GM15510 (cell line): Measurements from ENCODE around the gene SWAP70.

Experiments
- POLR2A ChIP-seq: IDR thresholded peaks from 3 replicates; pipeline ENCODE4 v1.6.1; 2011; ENCODE audit warnings: borderline replicate concordance; ENCODE audit not compliant: insufficient read length; ENCODE audit errors: extremely low read depth

Gene SWAP70

DNA sequence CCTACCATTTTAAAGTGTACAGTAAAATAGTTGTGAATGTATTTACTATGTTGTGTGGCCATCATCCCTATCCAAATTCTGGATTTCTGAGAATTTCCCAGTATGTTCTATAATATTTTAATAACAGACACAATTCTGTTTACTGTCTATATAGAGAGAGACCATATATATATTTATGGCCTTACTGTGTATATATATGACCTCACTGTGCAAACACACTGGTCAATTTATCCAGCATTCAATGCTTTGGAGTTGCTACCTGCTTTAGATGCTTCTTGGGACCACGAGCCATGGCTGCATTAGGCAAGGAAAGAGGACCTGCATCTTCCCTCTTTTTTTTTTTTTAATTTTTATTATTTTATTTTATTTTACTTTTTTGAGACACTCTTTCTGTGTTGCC lies 40.2 kb downstream of the SWAP70 start:
- TF ChIP-seq POLR2A, result no peak

DNA sequence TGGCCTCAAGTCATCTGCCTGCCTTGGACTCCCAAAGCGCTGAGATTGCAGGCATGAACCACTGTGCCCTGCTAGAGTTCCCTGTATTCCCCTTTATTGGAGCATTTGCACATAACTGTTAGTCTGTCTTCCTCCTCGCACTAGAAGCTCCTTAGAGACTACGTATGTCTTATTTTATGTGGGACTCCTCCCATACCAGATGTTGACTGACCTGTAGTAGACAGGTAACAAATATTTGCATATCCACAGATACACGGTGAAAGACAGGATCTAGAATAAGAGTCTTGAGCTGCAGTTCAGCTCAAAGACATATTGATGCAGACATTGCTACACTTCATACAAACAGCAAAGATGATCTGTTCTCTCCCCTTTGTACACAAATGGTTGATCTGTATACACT lies 40.7 kb downstream of the SWAP70 start:
- TF ChIP-seq POLR2A, result no peak

- TF ChIP-seq POLR2A, result no peak
Measured at GRCh38 chr11:9708544-9708943, 44.7 kb downstream of the SWAP70 start.

- TF ChIP-seq POLR2A, result no peak
Measured at GRCh38 chr11:9710223-9710622, 46.3 kb downstream of the SWAP70 start.

DNA sequence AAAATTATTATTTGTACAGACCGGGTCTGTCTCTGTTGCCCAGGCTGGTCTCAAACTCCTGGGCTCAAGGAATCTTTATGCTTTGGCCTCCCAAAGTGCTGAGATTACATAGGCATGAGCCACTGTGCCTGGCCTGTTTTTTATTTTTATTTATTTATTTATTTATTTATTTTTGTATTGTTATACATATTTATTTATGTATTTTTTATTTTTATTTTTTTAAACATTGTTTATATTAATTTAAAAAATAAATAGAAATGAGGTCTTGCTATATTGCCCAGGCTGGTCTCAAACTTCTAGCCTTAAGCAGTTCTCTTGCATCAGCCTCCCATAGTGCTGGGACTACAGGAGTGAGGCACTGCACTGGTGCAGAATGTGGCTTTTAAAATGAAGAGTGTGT lies 47.0 kb downstream of the SWAP70 start:
- no peak for TF ChIP-seq POLR2A

GRCh38 chr11:9711454-9712307 lies 47.8 kb downstream of the SWAP70 start:
- no peak for TF ChIP-seq POLR2A

- no peak for TF ChIP-seq POLR2A
Measured at GRCh38 chr11:9714272-9714940, 50.5 kb downstream of the SWAP70 start.

DNA sequence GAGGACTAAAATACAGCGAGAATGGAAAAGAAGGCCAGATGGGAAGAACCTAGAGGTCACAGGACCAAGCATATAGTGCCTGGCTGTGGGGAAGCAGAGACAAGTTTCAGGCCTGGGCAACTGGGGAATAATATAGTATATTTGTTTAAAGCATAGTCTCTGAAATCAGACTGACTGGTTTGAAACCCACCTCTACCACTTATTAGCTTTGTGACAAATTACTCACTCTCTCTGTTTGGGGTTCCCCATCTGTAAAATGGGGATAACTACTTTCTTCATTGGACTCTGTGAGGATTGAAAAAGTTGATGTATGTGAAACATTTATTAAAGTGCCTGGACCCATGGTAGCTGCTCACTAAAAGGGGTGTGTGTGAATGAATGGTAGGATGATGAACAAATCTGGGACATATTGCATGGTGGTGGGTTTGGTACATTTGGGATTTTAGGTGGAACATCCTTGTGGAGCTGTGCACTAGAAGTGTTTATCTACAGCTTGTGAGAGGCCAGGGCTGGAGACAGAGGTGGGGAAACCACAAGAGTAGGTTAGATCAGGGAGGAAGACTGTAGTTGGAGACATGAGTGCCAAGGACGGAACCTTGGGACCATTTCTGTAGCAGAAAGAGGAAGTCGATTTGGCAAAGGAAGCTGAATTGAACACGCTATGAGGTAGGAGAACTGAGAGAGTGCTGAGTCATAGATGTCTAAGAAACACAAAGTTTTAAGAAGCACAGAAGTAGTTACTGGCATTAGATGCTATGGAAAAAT lies 52.6 kb downstream of the SWAP70 start:
- TF ChIP-seq POLR2A, result no peak

DNA sequence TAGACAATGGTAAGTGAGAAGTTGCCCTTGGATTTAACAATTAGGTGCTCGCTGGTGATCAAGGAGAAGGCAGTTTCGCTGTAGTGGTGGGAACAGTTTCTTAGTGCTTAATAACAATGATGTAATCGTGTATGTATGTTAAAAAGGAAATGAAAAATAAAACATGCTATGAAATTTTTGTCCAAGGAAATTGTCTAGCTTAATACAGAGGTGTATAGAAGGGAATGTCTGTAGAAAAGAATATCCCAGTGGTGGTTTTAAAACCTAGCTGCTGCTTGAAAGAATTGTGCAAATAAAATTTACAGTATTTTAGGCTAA lies 53.1 kb downstream of the SWAP70 start:
- no peak for TF ChIP-seq POLR2A

DNA sequence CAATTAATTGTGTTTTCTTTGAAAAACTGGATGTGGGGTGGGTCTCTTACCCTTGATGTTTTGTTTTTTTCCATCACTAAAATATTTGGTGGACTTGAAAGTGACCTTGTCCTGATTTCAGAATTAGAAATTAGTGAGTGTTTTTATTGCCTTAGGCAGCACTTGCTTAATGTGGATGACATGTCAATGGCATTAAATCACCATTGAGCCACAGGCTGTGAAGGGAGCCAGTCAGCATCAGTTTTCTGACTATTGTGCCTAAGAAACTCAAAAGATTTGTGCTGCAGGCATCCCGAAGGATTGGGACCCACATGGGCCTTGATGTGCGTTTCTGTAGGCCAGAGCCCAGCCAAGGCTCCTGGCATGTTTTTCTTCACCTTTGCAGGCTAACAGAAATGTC lies 53.8 kb downstream of the SWAP70 start:
- no peak for TF ChIP-seq POLR2A

DNA sequence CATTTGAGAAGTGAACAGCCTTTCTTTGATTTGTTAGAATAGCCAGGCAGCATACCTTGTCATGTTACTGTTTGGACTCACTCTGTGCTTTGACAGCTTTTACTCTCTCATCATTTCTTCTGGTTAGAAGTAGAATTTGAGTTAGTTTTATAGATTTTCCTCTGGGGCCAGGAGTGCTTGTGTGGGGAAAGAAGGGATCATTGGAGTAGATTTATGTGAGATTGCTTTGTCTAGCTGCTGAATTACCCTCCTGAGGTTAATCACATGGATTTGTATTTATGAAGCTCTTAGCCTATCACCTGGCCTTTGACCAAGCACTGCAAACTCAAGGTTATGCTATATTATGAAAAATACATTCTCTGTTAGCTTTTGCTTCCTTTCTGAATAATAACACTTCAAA lies 54.3 kb downstream of the SWAP70 start:
- TF ChIP-seq POLR2A, result no peak

- no peak for TF ChIP-seq POLR2A
Measured at GRCh38 chr11:9719566-9720289, 55.9 kb downstream of the SWAP70 start.

DNA sequence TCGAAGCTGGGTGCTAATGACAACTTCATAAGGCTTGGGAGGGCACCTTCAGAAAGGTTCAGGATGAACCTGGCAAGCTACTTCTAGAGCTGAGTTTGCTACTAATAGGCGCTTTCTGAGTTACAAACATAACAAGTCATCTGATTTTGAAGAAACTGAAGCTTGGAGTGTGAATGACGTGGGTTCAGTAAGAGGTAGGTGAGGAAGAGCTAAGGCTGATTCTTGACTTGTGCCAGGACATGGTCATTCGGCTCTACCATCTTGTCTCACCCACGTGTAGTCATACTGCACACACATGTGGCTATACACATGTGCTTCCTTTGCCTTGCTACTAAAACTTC lies 56.4 kb downstream of the SWAP70 start:
- no peak for TF ChIP-seq POLR2A

DNA sequence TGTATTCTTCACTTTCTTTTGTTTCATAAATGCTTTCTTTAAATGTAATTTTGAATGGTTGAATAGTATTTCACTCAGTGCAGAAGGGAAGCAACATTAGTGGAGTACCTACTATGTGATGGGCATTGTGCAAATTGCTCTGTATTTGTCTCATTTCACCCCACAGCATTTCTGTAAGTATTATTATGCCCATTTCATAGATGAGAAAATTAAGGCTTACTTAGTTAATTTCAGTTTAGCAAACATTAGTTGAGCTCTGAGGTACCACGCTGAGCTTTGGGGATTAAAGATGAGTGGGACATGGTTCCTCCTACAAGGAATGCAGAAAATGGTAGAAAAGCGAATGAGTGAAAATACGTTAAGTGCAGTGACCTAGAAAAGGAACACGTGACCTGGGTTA lies 58.1 kb downstream of the SWAP70 start:
- TF ChIP-seq POLR2A, result no peak

DNA sequence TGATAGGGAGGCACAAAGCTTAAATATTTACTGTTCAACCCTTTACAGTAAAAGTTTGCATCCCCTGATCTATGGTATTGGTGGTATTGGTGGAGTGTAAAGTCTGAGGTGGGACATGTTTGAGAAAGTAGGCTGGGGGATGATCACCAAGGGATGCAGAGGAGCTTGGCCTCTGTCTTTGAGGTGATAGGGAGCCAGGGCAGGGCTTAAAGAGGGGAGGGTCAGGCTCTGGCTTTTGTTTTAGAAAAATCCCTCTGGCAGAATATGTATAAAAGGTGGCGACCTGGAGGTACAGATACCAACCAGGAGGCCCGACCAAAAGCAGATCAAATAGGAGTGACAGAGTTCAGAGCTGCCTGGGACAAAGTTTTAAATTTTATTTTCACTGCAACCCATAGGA lies 59.0 kb downstream of the SWAP70 start:
- no peak for TF ChIP-seq POLR2A
